OCI-LY1 (cell line): ENCODE data around the gene DDX19B.

ENCODE experiments used
- CTCF ChIP-seq: fragments of 200-600 bp; sonication (generic), shearing (Covaris generic); IDR thresholded peaks from 2 replicates; pipeline ENCODE4 v1.5.1; 2017; ENCODE audit warnings: mild to moderate bottlenecking, antibody characterized with exemption, low read length, moderate library complexity, mixed read lengths
- EZH2 ChIP-seq: fragments of 200-600 bp; sonication (generic), shearing (Covaris generic); IDR thresholded peaks from 2 replicates; pipeline ENCODE4 v1.8.0; 2017; ENCODE audit warnings: borderline replicate concordance, mixed run types, mild to moderate bottlenecking, antibody characterized with exemption, low read length, moderate library complexity, mixed read lengths

GRCh38 chr16:70276392-70276791 lies 22.6 kb upstream of the DDX19B start:
- no peak for TF ChIP-seq EZH2
- no peak for TF ChIP-seq CTCF
